Calu3 (cell line): ENCODE measurements around the gene ERC2. TPM values are rescaled to one million over a fixed set of nuclear protein-coding genes. Genes with fewer than 3 reads are reported as not detected.

Experiments
- BruUV-seq: library from RNA; stranded (reverse); fragments of 400-500 nt; replicated peaks from 2 replicates; lab custom pipeline; 2021; lab: Mats Ljungman, UMichigan
- CTCF ChIA-PET: fragments of 300-600 bp; sonication (Branson Sonifier 250); formaldehyde crosslinking; loops from one replicate; lab custom pipeline; 2022; ENCODE audit warnings: antibody characterized with exemption; lab: Charles Lee
- DNase-seq: peaks from one replicate; pipeline ENCODE4 v3.0.0; 2022
- H3K27ac Mint-ChIP-seq: one replicate; pipeline ENCODE4 v1.8.0; 2022; ENCODE audit warnings: mixed read lengths; ENCODE audit not compliant: unreplicated experiment
- H3K27me3 Mint-ChIP-seq: one replicate; pipeline ENCODE4 v1.8.0; 2022; ENCODE audit warnings: mixed read lengths; ENCODE audit not compliant: unreplicated experiment
- H3K36me3 Mint-ChIP-seq: one replicate; pipeline ENCODE4 v1.8.0; 2022; ENCODE audit warnings: mild to moderate bottlenecking, moderate library complexity, mixed read lengths; ENCODE audit not compliant: insufficient read depth, unreplicated experiment
- H3K4me1 Mint-ChIP-seq: one replicate; pipeline ENCODE4 v1.8.0; 2022; ENCODE audit warnings: mild to moderate bottlenecking, low read depth, mixed read lengths; ENCODE audit not compliant: unreplicated experiment
- H3K4me3 Mint-ChIP-seq: one replicate; pipeline ENCODE4 v1.8.0; 2022; ENCODE audit warnings: mild to moderate bottlenecking, low read depth, moderate library complexity, mixed read lengths; ENCODE audit not compliant: unreplicated experiment
- H3K9me3 Mint-ChIP-seq: one replicate; pipeline ENCODE4 v1.8.0; 2022; ENCODE audit warnings: low read depth, mixed read lengths; ENCODE audit not compliant: unreplicated experiment
- CTCF ChIP-seq: fragments of 200-600 bp; IDR thresholded peaks from one replicate; pipeline ENCODE4 v1.8.0; 2022; ENCODE audit warnings: antibody characterized with exemption; ENCODE audit not compliant: unreplicated experiment
- intact Hi-C: fragments of 100-400 bp; cut with micrococcal nuclease; formaldehyde crosslinking; loops from one replicate; pipeline ENCODE4 v1.10.0; 2022; ENCODE audit not compliant: unreplicated experiment
- total RNA-seq: library from RNA; stranded (reverse); gene quantifications from 2 replicates; pipeline ENCODE4 v1.2.3, GENCODE V29; 2022

ERC2 gene
- total RNA-seq, 1 experiment from 2014 or later, result 0.73 TPM

GRCh38 chr3:55607175-55607574, 861.1 kb downstream of the ERC2 start:
- no peak overlapping the region for H3K4me3 Mint-ChIP-seq
- DNase-seq, result no peak
- CTCF ChIA-PET, result no interaction called here

GRCh38 chr3:55605443-55606236, 862.6 kb downstream of the ERC2 start:
- BruUV-seq, result no TSS peak
- H3K4me1 Mint-ChIP-seq, result no peaks in the 10 kb centered on the region
- no peak for DNase-seq
- intact Hi-C loops, result no loop called here
- H3K9me3 Mint-ChIP-seq, result peaks cover 2% of the 10 kb centered on the region
- H3K27ac Mint-ChIP-seq, result no peak overlapping the region
- no peaks in the 10 kb centered on the region for H3K27me3 Mint-ChIP-seq
- H3K36me3 Mint-ChIP-seq, result no peaks in the 10 kb centered on the region
- H3K4me3 Mint-ChIP-seq, result no peak overlapping the region
- TF ChIP-seq CTCF, result no peak
- CTCF ChIA-PET, result interaction anchor here (0.6 kb wide), 1 partner anchor 85 kb away, joined by 4 read pairs; no protein-coding TSS in a partner anchor

More at GRCh38 chr3:55607175-55607574, 861.1 kb downstream of the ERC2 start:
- H3K36me3 Mint-ChIP-seq, result no peaks in the 10 kb centered on the region
- no TSS peak for BruUV-seq
- no peaks in the 10 kb centered on the region for H3K9me3 Mint-ChIP-seq
- TF ChIP-seq CTCF, result no peak
- intact Hi-C loops, result no loop called here
- no peaks in the 10 kb centered on the region for H3K4me1 Mint-ChIP-seq
- no peaks in the 10 kb centered on the region for H3K27me3 Mint-ChIP-seq
- no peak overlapping the region for H3K27ac Mint-ChIP-seq

DNA sequence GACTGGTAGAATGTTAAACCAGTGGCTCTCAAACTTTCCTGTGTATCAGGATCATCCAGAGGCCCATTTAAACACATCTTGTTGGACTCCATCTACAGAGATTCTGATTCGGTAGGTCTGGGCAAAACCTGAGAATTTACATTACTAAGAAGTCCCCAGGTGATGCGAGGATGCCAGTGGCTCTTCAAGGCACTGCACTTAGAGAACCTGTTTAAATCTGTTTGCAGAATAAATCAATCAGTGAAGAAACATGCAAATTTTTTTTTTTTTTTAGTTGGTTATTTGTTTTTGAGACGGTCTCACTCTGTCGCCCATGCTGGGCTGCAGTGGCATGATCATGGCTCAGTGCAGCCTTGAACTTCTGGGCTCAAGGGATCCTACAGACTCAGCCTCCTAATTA, 863.4 kb downstream of the ERC2 start:
- no peak overlapping the region for H3K27ac Mint-ChIP-seq
- CTCF ChIA-PET, result interaction anchor here (0.6 kb wide), 1 partner anchor 84 kb away, joined by 4 read pairs; no protein-coding TSS in a partner anchor
- BruUV-seq, result no TSS peak

DNA sequence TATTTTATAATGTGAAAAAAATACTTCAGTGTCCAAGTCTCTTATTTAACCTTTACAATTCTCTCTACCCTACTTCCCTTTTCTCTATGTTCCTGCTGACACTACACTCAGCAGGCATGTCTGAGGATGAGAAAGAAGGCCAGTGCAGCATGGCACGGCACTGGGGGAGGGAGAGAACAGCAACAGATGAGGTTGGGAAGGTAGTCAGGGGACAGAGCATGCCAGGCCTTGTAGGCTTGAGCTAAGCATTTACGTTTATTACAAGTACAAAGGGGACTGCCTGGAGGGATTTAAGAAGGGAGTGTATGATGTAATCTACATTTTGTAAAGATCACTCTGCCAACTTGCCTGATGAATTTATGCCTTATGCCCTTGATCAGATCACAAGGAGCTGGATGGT, 863.9 kb downstream of the ERC2 start:
- Mint-ChIP-seq H3K4me3 (no peak overlapping the region), H3K27ac (no peak overlapping the region), H3K9me3 (peaks cover 4% of the 10 kb centered on the region), H3K36me3 (no peaks in the 10 kb centered on the region), H3K27me3 (no peaks in the 10 kb centered on the region), H3K4me1 (no peaks in the 10 kb centered on the region)
- CTCF ChIA-PET, result no interaction called here
- intact Hi-C loops, result no loop called here
- no peak for TF ChIP-seq CTCF
- no TSS peak for BruUV-seq
- DNase-seq, result no peak

More for the DNA sequence above, 863.4 kb downstream of the ERC2 start:
- Mint-ChIP-seq H3K27me3 (no peaks in the 10 kb centered on the region), H3K4me3 (no peak overlapping the region), H3K4me1 (no peaks in the 10 kb centered on the region), H3K36me3 (no peaks in the 10 kb centered on the region), H3K9me3 (peaks cover 4% of the 10 kb centered on the region)
- no peak for TF ChIP-seq CTCF
- no peak for DNase-seq
- intact Hi-C loops, result no loop called here
